SK-N-SH treated with all-trans-retinoic acid at 6 μM for 48 hours (cell line): ENCODE measurements around the gene PHGDH.

Source experiments
- ATAC-seq: fragments of 200-7000 bp; cut with Tn5 transposase; 3 replicates; pipeline ENCODE4 v1.9.1; 2020; ENCODE audit warnings: mild to moderate bottlenecking, moderate library complexity
- BACH2 ChIP-seq: fragments of 250-450 bp; sonication (Bioruptor Pico); IDR thresholded peaks from 2 replicates; pipeline ENCODE4 v1.9.0; 2021; ENCODE audit warnings: mild to moderate bottlenecking, borderline replicate concordance
- CREB5 ChIP-seq: fragments of 250-450 bp; sonication (Bioruptor Pico); IDR thresholded peaks from 2 replicates; pipeline ENCODE4 v1.5.1; 2020; ENCODE audit warnings: low read depth, mild to moderate bottlenecking, moderate library complexity
- CSDC2 ChIP-seq: fragments of 250-450 bp; sonication (Bioruptor Pico); IDR thresholded peaks from 2 replicates; pipeline ENCODE4 v1.5.0; 2020; ENCODE audit warnings: mild to moderate bottlenecking, moderate library complexity
- GLIS3 ChIP-seq: fragments of 250-450 bp; sonication (Bioruptor Pico); IDR thresholded peaks from 2 replicates; pipeline ENCODE4 v1.5.0; 2020; ENCODE audit warnings: mild to moderate bottlenecking, moderate library complexity
- ISL1 ChIP-seq: fragments of 250-450 bp; sonication (Bioruptor Pico); IDR thresholded peaks from 2 replicates; pipeline ENCODE4 v2.1.2; 2022; ENCODE audit warnings: mild to moderate bottlenecking, moderate library complexity
- OSR1 ChIP-seq: fragments of 250-450 bp; sonication (Bioruptor Pico); IDR thresholded peaks from 2 replicates; pipeline ENCODE4 v1.8.0; 2022; ENCODE audit warnings: moderate library complexity, mild to moderate bottlenecking, inconsistent platforms
- PATZ1 ChIP-seq: fragments of 250-450 bp; sonication (Bioruptor Pico); IDR thresholded peaks from 2 replicates; pipeline ENCODE4 v1.8.0; 2020; ENCODE audit warnings: mild to moderate bottlenecking, moderate library complexity, borderline replicate concordance
- PPARA ChIP-seq: fragments of 250-450 bp; sonication (Bioruptor Pico); IDR thresholded peaks from 2 replicates; pipeline ENCODE4 v1.5.0; 2020; ENCODE audit warnings: mild to moderate bottlenecking, borderline replicate concordance
- RARB ChIP-seq: fragments of 250-450 bp; sonication (Bioruptor Pico); IDR thresholded peaks from 2 replicates; pipeline ENCODE4 v1.8.0; 2021; ENCODE audit warnings: mild to moderate bottlenecking, moderate library complexity
- SNAI2 ChIP-seq: fragments of 250-450 bp; sonication (Bioruptor Pico); IDR thresholded peaks from 2 replicates; pipeline ENCODE4 v1.5.0; 2020; ENCODE audit warnings: mild to moderate bottlenecking, moderate library complexity
- TCF4 ChIP-seq: fragments of 250-450 bp; sonication (Bioruptor Pico); IDR thresholded peaks from 2 replicates; pipeline ENCODE4 v1.8.0; 2021; ENCODE audit warnings: mild to moderate bottlenecking, moderate library complexity, borderline replicate concordance
- TOX ChIP-seq: fragments of 250-450 bp; sonication (Bioruptor Pico); IDR thresholded peaks from 2 replicates; pipeline ENCODE4 v1.8.0; 2021; ENCODE audit warnings: mild to moderate bottlenecking, moderate library complexity, borderline replicate concordance
- ZC3H10 ChIP-seq: fragments of 250-450 bp; sonication (Bioruptor Pico); IDR thresholded peaks from 2 replicates; pipeline ENCODE4 v1.5.1; 2021; ENCODE audit warnings: mild to moderate bottlenecking, moderate library complexity
- ZFP3 ChIP-seq: fragments of 250-450 bp; sonication (Bioruptor Pico); IDR thresholded peaks from 2 replicates; pipeline ENCODE4 v1.5.0; 2020; ENCODE audit warnings: mild to moderate bottlenecking, moderate library complexity
- ZFP30 ChIP-seq: fragments of 450-650 bp; formaldehyde crosslinking; IDR thresholded peaks from 2 replicates; pipeline ENCODE4 v1.5.0; 2022; ENCODE audit warnings: mild to moderate bottlenecking, moderate library complexity
- ZNF565 ChIP-seq: fragments of 450-650 bp; formaldehyde crosslinking; conservative IDR thresholded peaks from 2 replicates; pipeline ENCODE4 v1.5.0; 2020; ENCODE audit warnings: low read depth, mild to moderate bottlenecking, moderate library complexity
- ZNF70 ChIP-seq: fragments of 450-650 bp; formaldehyde crosslinking; IDR thresholded peaks from 2 replicates; pipeline ENCODE4 v1.5.0; 2020; ENCODE audit warnings: mild to moderate bottlenecking, moderate library complexity
- TF ChIP-seq, protein P1 (sequence below): fragments of 250-450 bp; sonication (Bioruptor Pico); IDR thresholded peaks from 2 replicates; pipeline ENCODE4 v1.5.0; 2020; ENCODE audit warnings: mild to moderate bottlenecking, moderate library complexity
- TF ChIP-seq, protein P2 (sequence below): fragments of 250-450 bp; sonication (Bioruptor Pico); IDR thresholded peaks from 2 replicates; pipeline ENCODE4 v1.5.1; 2021; ENCODE audit warnings: mild to moderate bottlenecking, moderate library complexity
- TF ChIP-seq, protein P3 (sequence below): fragments of 250-450 bp; sonication (Bioruptor Pico); IDR thresholded peaks from 2 replicates; pipeline ENCODE4 v1.8.0; 2021; ENCODE audit warnings: low read depth, mild to moderate bottlenecking, moderate library complexity, borderline replicate concordance

PHGDH gene

DNA sequence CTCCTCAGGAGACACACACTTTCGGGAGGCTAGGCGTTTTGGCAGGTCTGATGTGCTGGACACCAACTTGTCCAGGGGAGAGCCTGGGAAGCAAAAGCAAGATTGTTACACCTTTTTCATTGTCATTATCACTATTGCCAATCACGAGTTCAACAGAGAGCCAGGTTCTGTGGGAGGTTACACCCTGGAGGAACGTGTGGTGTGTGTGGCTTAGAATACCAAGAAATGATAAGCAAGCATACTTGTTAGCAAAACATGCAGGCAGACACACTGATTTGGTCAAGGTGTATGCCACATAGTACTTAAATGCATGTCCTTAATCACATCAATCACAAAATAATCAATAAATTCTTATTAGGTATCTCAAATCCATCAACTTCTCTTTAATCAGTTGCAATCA is 40.9 kb downstream of the PHGDH start:
- no peak for ATAC-seq

DNA sequence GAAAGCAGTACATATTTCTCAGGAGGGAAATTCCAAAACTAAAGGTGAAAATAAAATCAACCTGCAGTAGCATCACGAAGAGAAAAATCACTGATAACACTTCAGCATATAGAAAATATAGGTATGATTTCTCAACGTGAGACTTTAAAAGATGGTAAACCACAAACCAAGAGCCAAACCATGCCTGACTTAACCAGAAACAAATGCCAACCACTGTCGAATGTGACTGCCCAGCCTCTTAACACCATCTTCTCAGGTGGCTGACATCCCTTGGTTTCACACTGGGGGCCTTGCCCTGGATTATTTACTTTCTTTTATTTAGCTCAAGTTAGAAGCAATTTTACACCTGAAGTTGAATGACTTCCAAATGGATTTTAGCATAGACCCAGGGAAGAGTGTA is 46.9 kb downstream of the PHGDH start:
- ATAC-seq: no peak
- no peak for TF ChIP-seq PPARA
- TF ChIP-seq ZFP3 (CRISPR knock-in tag): no peak
- TF ChIP-seq, protein P1, sequence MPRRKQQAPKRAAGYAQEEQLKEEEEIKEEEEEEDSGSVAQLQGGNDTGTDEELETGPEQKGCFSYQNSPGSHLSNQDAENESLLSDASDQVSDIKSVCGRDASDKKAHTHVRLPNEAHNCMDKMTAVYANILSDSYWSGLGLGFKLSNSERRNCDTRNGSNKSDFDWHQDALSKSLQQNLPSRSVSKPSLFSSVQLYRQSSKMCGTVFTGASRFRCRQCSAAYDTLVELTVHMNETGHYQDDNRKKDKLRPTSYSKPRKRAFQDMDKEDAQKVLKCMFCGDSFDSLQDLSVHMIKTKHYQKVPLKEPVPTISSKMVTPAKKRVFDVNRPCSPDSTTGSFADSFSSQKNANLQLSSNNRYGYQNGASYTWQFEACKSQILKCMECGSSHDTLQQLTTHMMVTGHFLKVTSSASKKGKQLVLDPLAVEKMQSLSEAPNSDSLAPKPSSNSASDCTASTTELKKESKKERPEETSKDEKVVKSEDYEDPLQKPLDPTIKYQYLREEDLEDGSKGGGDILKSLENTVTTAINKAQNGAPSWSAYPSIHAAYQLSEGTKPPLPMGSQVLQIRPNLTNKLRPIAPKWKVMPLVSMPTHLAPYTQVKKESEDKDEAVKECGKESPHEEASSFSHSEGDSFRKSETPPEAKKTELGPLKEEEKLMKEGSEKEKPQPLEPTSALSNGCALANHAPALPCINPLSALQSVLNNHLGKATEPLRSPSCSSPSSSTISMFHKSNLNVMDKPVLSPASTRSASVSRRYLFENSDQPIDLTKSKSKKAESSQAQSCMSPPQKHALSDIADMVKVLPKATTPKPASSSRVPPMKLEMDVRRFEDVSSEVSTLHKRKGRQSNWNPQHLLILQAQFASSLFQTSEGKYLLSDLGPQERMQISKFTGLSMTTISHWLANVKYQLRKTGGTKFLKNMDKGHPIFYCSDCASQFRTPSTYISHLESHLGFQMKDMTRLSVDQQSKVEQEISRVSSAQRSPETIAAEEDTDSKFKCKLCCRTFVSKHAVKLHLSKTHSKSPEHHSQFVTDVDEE (CRISPR knock-in tag): no peak
- no peak for TF ChIP-seq ZC3H10 (CRISPR knock-in tag)
- TF ChIP-seq, protein P2, sequence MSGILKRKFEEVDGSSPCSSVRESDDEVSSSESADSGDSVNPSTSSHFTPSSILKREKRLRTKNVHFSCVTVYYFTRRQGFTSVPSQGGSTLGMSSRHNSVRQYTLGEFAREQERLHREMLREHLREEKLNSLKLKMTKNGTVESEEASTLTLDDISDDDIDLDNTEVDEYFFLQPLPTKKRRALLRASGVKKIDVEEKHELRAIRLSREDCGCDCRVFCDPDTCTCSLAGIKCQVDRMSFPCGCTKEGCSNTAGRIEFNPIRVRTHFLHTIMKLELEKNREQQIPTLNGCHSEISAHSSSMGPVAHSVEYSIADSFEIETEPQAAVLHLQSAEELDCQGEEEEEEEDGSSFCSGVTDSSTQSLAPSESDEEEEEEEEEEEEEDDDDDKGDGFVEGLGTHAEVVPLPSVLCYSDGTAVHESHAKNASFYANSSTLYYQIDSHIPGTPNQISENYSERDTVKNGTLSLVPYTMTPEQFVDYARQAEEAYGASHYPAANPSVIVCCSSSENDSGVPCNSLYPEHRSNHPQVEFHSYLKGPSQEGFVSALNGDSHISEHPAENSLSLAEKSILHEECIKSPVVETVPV (CRISPR knock-in tag): no peak
- no peak for TF ChIP-seq OSR1 (CRISPR knock-in tag)
- TF ChIP-seq RARB (CRISPR knock-in tag): no peak
- no peak for TF ChIP-seq ISL1 (CRISPR knock-in tag)
- TF ChIP-seq ZNF70: no peak
- no peak for TF ChIP-seq ZNF565
- no peak for TF ChIP-seq SNAI2 (CRISPR knock-in tag)
- no peak for TF ChIP-seq TOX
- no peak for TF ChIP-seq BACH2 (CRISPR knock-in tag)

More for the DNA sequence above, 40.9 kb downstream of the PHGDH start:
- TF ChIP-seq ZNF70: no peak
- TF ChIP-seq ZC3H10 (CRISPR knock-in tag): no peak
- no peak for TF ChIP-seq PATZ1 (CRISPR knock-in tag)
- TF ChIP-seq, protein P2 (CRISPR knock-in tag): no peak
- TF ChIP-seq ISL1 (CRISPR knock-in tag): no peak
- no peak for TF ChIP-seq CREB5 (CRISPR knock-in tag)
- no peak for TF ChIP-seq ZFP30 (CRISPR knock-in tag)
- TF ChIP-seq BACH2 (CRISPR knock-in tag): no peak
- no peak for TF ChIP-seq ZNF565
- TF ChIP-seq GLIS3 (CRISPR knock-in tag): no peak
- no peak for TF ChIP-seq SNAI2 (CRISPR knock-in tag)
- TF ChIP-seq TCF4: no peak
- no peak for TF ChIP-seq OSR1 (CRISPR knock-in tag)
- TF ChIP-seq, protein P1 (CRISPR knock-in tag): no peak
- TF ChIP-seq PPARA: no peak
- TF ChIP-seq CSDC2 (CRISPR knock-in tag): no peak
- TF ChIP-seq, protein P3, sequence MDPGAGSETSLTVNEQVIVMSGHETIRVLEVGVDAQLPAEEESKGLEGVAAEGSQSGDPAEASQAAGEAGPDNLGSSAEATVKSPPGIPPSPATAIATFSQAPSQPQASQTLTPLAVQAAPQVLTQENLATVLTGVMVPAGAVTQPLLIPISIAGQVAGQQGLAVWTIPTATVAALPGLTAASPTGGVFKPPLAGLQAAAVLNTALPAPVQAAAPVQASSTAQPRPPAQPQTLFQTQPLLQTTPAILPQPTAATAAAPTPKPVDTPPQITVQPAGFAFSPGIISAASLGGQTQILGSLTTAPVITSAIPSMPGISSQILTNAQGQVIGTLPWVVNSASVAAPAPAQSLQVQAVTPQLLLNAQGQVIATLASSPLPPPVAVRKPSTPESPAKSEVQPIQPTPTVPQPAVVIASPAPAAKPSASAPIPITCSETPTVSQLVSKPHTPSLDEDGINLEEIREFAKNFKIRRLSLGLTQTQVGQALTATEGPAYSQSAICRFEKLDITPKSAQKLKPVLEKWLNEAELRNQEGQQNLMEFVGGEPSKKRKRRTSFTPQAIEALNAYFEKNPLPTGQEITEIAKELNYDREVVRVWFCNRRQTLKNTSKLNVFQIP (CRISPR knock-in tag): no peak
